ENCODE measurements around the gene PTCD1.

Gene PTCD1

DNA sequence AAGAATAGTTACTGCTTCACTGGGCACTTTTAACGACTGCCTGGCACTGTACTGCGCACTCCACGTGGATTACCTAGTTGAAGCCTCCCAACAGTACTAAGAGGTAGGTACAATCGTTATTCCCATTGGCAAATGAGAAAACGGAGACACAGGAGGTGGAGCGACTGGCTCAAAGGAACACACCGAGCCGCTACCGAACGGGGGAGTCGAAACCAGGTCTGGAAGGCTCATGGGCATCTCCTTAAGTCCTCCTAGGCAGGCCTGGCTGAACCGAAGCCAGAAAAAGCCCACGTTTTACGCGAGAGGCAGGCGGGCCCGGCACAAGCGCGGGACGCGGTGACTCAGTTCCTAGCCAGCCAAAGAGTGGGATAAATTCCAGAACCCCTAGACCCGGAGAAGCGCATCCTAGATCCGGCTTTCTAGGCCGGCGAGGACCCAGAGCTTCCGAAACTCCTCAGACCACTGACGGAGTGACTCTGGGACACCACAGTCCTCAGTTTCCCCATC lies 30.7 kb downstream of the PTCD1 start:
- TF ChIP-seq, protein P1, sequence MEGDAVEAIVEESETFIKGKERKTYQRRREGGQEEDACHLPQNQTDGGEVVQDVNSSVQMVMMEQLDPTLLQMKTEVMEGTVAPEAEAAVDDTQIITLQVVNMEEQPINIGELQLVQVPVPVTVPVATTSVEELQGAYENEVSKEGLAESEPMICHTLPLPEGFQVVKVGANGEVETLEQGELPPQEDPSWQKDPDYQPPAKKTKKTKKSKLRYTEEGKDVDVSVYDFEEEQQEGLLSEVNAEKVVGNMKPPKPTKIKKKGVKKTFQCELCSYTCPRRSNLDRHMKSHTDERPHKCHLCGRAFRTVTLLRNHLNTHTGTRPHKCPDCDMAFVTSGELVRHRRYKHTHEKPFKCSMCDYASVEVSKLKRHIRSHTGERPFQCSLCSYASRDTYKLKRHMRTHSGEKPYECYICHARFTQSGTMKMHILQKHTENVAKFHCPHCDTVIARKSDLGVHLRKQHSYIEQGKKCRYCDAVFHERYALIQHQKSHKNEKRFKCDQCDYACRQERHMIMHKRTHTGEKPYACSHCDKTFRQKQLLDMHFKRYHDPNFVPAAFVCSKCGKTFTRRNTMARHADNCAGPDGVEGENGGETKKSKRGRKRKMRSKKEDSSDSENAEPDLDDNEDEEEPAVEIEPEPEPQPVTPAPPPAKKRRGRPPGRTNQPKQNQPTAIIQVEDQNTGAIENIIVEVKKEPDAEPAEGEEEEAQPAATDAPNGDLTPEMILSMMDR (conservative IDR thresholded peaks at IDR 0.05) = no peak
- H3K27ac ChIP-seq = peak overlapping the region; percentile 100

DNA sequence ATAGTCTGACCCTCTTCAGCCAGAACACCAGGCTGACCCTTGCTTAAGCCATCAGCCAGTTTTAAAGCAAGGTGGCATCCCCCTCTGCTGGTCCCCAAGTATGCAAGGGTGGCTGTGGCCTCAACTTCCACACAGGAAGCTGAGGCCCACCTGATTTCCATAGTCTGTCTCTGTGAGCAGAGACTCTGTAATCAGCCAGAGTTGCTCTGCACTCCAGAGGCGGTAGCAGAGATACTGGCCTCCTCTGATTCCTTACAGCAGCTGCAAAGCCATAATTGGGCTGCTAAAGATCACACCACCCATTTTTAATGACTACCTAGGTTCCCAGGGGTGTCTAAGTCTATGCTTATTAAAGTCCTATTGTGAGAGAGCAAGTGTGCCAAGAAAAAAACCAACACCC lies 32.0 kb downstream of the PTCD1 start:
- peak overlapping the region; percentile 100 for H3K27ac ChIP-seq

DNA sequence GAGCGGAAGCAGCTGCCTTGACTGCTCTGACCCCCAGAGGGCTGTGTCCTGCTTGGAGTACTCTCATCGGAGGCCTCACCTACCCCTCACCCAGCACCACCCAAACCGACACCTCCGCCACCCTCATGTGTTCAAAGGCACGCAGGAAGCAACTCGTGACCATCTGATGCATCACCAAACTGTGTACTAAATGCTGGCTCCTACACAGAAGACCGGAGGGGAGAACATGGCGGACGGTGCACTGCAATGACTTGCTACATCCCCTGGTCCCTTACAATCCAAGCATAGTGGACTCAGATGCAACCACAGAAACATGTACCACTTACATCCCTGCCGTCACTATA lies 33.6 kb downstream of the PTCD1 start:
- TF ChIP-seq, protein P1 (conservative IDR thresholded peaks at IDR 0.05) = no peak
- no peak overlapping the region; the same call in 1 of the 2 replicates for H3K27ac ChIP-seq

More for the DNA sequence above, 32.0 kb downstream of the PTCD1 start:
- TF ChIP-seq, protein P1 (conservative IDR thresholded peaks at IDR 0.05) = no peak

DNA sequence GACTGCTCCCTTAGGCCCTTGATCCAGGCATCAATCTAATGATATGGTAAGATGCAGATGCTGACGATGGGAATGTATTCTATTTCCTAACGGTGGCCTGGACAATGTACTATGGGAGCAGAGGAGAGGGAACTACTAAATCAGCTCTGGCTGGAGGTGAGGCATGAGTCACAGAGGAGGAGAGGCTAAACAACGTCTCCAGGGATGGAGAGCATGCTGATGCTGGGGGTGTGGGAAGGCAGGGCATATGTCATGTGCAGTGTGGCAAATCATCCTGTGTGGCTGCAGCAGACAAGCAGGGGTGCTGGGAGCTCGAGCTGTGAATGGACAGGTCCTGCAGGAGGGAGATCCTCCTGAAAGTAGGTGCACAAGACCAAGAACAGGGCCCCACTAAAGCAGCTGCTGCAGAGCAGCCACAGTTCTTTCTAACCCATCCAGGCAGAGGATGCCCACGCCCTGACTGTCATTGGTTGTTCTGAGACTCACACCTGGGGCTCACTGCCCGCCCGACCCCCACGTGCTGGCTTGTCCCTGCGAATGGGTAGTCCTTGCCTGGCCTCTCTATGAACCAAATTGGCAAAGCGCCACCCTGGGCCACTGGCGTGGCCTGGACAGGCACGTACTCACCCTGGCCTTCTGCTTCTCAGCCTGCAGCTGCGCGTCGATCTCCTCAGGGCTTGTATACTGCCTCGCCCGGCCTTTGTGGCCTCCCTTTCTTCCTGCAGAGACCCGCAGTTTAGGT lies 34.2 kb downstream of the PTCD1 start:
- no peak overlapping the region; the same call in 1 of the 2 replicates for H3K27ac ChIP-seq
- TF ChIP-seq, protein P1 (conservative IDR thresholded peaks at IDR 0.05) = no peak

DNA sequence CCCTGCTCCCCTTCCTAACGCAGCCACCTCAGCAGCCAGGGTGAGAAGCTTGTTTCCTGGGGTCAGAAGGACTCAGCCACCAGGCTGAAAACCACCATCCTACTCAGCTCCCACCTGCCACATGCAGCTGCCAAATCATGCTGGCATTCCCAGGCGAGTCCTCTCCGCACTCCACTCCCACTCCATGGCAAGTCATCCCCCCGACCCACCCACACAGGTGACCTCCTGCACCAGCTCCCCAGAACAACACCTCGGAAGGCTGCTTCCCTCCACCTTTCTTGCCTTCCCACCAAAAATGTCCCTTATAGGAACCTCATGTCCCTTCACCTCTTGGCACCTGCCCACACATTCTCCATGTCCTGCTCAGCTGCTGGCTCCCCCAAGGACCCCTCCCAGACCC lies 34.8 kb downstream of the PTCD1 start:
- TF ChIP-seq, protein P1 (conservative IDR thresholded peaks at IDR 0.05) = no peak
- no peak overlapping the region for H3K27ac ChIP-seq

DNA sequence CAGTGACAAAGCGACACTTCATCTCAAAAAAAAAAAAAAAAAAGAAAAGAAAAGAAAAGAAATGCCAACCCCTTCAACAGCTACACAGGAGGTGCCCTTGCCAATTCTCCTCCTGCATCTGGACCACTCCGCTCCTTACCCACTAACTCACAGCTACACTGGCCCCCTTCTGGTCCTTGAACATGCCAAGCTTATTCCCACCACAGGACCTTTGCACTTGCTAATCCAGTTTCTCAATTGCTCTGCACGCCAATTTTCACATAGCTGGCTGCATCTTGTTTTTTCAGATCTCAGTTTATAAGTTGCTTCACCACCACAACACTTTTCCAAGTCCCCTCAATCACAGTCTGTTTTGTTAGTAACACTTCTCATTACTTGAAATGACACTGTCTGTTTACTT lies 35.7 kb downstream of the PTCD1 start:
- TF ChIP-seq, protein P1 (conservative IDR thresholded peaks at IDR 0.05) = no peak
- H3K27ac ChIP-seq = no peak overlapping the region

DNA sequence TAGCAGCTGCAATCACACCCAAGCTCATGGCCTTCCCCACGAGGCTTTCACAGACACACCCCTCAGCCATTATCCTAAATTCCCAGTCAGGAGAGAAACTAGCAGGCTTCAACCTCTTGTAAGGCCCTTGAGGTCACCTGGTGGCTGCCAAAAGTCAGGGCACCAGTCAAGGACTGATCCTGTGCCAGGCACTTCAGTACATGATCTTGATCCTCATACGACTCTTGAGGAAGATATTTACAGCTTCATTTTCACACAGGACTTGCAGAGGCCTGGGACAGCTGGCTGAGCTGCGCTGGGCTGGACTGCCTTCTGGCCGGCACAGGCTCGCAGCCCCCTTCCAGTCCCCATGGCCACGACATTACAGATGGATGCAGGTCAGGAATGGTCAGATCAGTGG lies 39.0 kb downstream of the PTCD1 start:
- TF ChIP-seq, protein P1 (conservative IDR thresholded peaks at IDR 0.05) = no peak
- H3K27ac ChIP-seq = no peak overlapping the region

Data from VCaP (cell line).